ENCODE measurements around the gene RTRAF.

RTRAF gene

GRCh38 chr14:51989293-51990234 is at the start of gene RTRAF:
Gene RTRAF (plus strand): TSS chr14:51989546. CDS start chr14:51989640, 94 bp downstream.
- peak within 1 kb of the TSS; percentile 97 for H2AFZ ChIP-seq

GRCh38 chr14:51939755-51940301 is 49.5 kb upstream of the RTRAF start:
- Histone ChIP-seq H2AFZ (no peak overlapping the region), H3K9ac (no peak overlapping the region), H3K4me2 (ENCODE audit: low read length) (no peak overlapping the region), H3K27ac (no peak overlapping the region), H3K9me3 (ENCODE audit: control insufficient read depth, low read length) (no peaks in the 10 kb centered on the region), H3K4me1 (no peaks in the 10 kb centered on the region), H3K79me2 (no peaks in the 10 kb centered on the region), H3K36me3 (ENCODE audit: control insufficient read depth, insufficient read depth, low read length) (no peaks in the 10 kb centered on the region), H3K27me3 (ENCODE audit: control insufficient read depth, insufficient read depth, low read length) (no peaks in the 10 kb centered on the region), H3K4me3 (ENCODE audit: low read depth, low read length) (no peak overlapping the region)
- no peak for TF ChIP-seq CTCF (IDR thresholded peaks at IDR 0.05)

More at GRCh38 chr14:51989293-51990234, at the start of gene RTRAF:
- peak within 1 kb of the TSS; percentile 93 for H3K4me3 ChIP-seq (ENCODE audit: low read depth, low read length)
- H3K4me1 ChIP-seq: no peaks in the 10 kb centered on the region
- no peaks in the 10 kb centered on the region for H3K27me3 ChIP-seq (ENCODE audit: control insufficient read depth, insufficient read depth, low read length)
- peak within 1 kb of the TSS; percentile 89 for H3K9ac ChIP-seq
- peaks cover 15% of the 10 kb centered on the region for H3K79me2 ChIP-seq
- peak within 1 kb of the TSS; percentile 79 for H3K27ac ChIP-seq
- peak; percentile 9 for TF ChIP-seq CTCF (IDR thresholded peaks at IDR 0.05)
- H3K36me3 ChIP-seq (ENCODE audit: control insufficient read depth, insufficient read depth, low read length): no peaks in the 10 kb centered on the region
- H3K9me3 ChIP-seq (ENCODE audit: control insufficient read depth, low read length): no peaks in the 10 kb centered on the region
- peak within 1 kb of the TSS; percentile 87 for H3K4me2 ChIP-seq (ENCODE audit: low read length)

GRCh38 chr14:51942971-51943370 is 46.4 kb upstream of the RTRAF start:
- Histone ChIP-seq H3K4me3 (ENCODE audit: low read depth, low read length) (no peak overlapping the region), H2AFZ (no peak overlapping the region), H3K9ac (no peak overlapping the region), H3K27ac (no peak overlapping the region), H3K4me2 (ENCODE audit: low read length) (no peak overlapping the region), H3K4me1 (no peaks in the 10 kb centered on the region), H3K27me3 (ENCODE audit: control insufficient read depth, insufficient read depth, low read length) (no peaks in the 10 kb centered on the region), H3K36me3 (ENCODE audit: control insufficient read depth, insufficient read depth, low read length) (no peaks in the 10 kb centered on the region), H3K9me3 (ENCODE audit: control insufficient read depth, low read length) (no peaks in the 10 kb centered on the region), H3K79me2 (no peaks in the 10 kb centered on the region)
- no peak for TF ChIP-seq CTCF (IDR thresholded peaks at IDR 0.05)

- Histone ChIP-seq H3K36me3 (ENCODE audit: control insufficient read depth, insufficient read depth, low read length) (no peaks in the 10 kb centered on the region), H3K9ac (no peak overlapping the region), H2AFZ (no peak overlapping the region), H3K4me1 (no peaks in the 10 kb centered on the region), H3K9me3 (ENCODE audit: control insufficient read depth, low read length) (no peaks in the 10 kb centered on the region), H3K79me2 (no peaks in the 10 kb centered on the region), H3K4me2 (ENCODE audit: low read length) (no peak overlapping the region), H3K27me3 (ENCODE audit: control insufficient read depth, insufficient read depth, low read length) (no peaks in the 10 kb centered on the region), H3K27ac (no peak overlapping the region), H3K4me3 (ENCODE audit: low read depth, low read length) (no peak overlapping the region)
- TF ChIP-seq CTCF (IDR thresholded peaks at IDR 0.05): no peak
These were observed 39.3 kb upstream of the RTRAF start for GRCh38 chr14:51950007-51950406.
